Activated gamma-delta T cell treated with Interleukin-2 at 50 U/mL for 16 hours (primary cell): ENCODE results near the gene URI1.
"Not testable (repeated sequence)": the region's sequence is repeated elsewhere in the genome, so short reads cannot be mapped to it uniquely, and the experiment has no call there.

Experiments
- DNase-seq: peaks from one replicate; pipeline ENCODE4 v3.0.0-alpha.2; 2020

The URI1 gene

GRCh38 chr19:30028118-30028991 is 86.3 kb downstream of the URI1 start:
- DNase-seq: no peak

DNA sequence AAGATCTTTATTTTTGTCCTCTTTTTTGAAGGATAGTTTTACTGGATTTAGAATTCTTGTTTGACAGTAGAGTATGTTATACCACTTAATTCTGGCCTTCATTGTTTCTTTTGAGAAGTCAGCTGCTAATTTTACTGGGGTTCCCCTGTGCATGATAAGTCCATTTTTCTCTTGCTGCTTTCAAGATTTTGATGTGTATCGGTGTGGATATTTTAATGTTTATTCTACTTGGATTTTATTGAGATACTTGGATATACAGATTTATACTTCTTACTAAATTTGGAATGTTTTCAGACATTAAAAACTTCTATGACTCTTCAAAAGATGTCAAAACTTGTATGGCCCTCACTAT is 86.9 kb downstream of the URI1 start:
- DNase-seq: no peak

- DNase-seq: no peak
Measured at GRCh38 chr19:30029721-30030510, 87.9 kb downstream of the URI1 start.

DNA sequence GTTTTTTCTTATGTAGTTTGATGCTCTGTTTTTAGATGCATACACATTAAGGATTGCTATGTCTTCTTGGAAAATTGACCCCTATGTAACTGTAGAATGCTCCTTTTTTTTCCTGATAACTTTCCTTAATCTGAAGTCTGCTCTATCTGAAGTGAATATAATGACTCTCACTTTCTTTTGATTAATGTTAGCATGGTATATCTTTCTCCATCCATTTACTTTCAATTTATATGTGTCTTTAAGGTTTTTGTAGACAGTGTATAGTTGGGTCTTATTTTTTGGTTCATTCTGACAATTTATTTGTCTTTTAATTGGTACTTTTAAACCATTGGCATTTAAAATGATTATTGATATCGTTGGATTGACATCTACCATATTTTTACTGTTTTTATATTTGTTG is 92.3 kb downstream of the URI1 start:
- no peak for DNase-seq

DNA sequence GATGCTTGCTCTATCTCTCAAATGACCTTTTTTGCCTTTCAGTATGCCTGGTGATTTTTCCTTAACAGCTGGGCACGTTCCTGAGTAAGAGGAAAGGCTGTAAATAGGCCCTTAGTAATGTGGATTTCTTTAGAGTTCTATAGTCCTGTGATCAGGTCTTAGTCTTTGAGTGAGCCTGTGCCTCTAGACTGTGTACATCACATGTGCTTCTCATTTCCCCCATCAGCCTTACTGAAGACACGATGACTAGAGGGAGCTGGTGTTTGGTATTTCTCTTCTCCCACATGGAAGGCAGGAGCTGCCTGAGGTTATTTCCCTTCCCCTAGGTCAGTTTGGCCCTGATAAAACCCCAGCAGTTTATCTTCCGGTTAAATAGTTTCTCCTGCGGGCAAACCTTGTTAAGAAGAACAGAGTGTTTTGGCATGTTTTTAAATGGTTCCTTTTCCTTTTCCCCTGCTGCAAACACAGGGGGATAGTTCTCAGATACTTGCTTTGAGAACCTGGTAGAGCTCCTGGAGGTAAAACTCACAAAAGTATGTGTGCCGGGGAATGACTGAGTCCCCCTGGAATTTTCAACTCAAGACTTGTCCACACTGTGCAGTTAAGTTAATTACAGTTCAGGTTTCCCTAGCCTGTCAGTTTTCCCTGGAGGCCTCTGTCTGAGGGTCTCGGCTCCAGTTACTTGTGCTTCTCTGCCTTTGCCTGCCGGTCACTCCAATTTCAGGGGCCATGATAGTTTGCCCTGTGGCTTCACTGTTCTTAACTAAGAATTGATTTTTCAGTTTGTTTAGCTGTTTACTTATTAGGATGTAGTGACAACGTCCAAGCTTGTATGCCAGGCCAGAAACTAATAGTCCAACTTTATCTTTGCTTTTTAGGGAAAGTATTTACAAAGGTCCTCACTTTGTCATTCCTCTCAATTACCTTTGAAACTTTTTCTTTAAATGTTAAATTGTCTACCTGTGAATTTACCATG is 94.4 kb downstream of the URI1 start:
- DNase-seq: no peak

DNA sequence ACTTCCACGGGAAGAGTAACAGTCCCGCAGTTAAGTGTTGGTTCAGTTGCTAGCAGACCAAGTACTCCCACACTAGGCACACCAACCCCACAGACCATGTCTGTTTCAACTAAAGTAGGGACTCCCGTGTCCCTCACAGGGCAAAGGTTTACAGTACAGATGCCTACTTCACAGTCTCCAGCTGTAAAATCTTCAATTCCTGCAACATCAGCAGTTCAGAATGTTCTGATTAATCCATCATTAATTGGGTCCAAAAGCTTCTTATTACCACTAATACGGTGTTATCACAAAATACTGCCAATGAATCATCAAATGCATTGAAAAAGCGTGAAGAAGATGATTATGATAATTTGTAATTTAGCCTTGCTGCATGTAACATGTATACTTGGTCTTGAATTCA is 95.8 kb downstream of the URI1 start:
- DNase-seq: no peak

GRCh38 chr19:30041931-30042330 is 99.9 kb downstream of the URI1 start:
- DNase-seq: not testable (repeated sequence)

DNA sequence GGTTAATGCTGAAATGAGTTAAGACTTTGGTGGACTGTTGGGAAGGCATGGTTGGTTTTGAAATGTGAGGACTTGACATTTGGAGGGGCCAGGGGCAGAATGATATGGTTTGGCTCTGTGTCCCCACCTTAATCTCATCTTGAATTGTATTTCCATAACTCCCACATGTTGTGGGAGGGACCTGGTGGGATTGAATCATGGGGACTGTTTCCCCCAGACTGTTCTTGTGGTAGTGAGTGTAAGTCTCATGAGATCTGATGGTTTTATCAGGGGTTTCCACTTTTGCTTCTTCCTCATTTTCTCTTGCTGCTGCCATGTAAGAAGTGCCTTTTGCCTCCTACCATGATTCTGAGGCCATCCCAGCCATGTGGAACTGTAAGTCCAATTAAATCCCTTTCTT is 101.0 kb downstream of the URI1 start:
- not testable (repeated sequence) for DNase-seq

- no peak for DNase-seq
Measured at GRCh38 chr19:30044273-30045248, 102.5 kb downstream of the URI1 start.

DNA sequence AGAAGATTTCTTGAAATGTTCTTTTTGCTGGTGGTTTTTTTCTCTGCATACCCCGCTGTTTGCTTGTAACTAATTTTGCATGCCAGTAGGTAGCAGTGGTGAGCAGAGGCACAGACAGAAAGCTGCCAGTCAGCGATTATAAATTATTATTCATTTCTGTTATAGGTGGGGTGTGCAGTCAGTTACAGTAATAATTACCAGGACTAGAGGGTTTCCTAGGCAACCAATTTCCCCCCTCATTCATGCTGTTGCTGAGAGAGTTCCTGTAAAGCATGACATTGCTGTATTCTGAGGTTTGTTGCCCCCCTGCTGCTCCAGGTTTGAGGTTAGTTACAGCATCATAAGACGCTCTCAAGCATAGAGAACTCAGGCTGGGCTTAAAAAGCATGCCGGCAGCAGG is 104.5 kb downstream of the URI1 start:
- DNase-seq: no peak

DNA sequence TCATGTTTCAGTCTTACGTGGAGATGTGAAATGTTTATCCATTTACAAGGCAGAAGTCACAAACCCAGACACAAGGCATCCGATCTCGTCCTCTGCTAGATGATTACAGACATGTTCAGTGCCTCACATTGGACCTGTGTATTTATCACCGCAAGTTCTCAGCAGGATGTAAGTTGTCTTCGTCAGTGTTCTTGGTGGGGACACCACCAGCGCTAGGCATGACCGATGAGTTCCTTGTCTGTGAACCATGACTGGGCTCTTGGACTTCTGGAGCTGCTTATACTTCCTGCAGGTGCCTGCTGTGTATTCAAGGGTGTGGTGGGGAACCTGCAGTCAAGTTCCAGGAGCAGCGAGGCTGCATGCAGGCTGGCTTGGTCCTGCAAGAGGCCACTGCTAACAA is 105.4 kb downstream of the URI1 start:
- DNase-seq: no peak

GRCh38 chr19:30049226-30049625 is 107.2 kb downstream of the URI1 start:
- no peak for DNase-seq

GRCh38 chr19:30049846-30050667 is 108.0 kb downstream of the URI1 start:
- DNase-seq: no peak

GRCh38 chr19:30052122-30053075 is 110.4 kb downstream of the URI1 start:
- no peak for DNase-seq

DNA sequence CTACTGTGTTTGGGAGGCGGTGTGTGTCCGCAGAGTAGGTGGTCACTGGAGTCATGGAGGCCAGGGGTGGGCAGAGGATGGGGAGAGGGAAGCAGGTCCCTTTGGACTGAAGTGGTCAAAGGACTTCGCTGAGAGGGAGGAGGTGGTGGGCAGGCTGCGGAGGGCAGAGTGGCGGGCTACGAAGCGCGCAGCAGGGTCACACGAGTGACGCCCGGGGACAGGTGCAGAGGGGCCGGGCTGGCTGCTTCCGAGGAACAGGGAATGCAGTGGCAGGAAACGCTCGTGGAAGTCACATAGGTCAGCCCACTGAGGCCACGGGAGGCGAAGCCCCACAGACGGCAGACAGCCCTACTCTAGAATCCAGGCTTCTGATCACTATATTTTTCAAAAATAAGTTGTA is 111.5 kb downstream of the URI1 start:
- no peak for DNase-seq

DNA sequence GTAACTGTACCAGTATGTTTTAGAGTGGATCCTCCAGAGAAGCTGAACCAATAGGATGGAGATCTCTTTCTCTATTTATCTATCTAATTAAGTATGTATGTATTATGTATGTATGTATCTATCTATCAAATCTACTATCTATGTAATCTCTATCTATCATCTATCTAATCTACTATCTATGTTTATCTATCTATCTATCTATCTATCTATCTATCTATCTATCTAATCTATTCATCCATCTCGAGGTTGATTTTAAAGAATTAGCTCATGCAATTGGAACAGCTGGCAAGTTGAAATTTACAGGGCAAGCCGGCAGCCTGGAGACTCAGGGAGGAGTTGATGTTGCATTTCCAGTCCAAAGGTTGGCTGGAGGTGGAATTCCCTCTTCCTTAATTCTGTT is 112.2 kb downstream of the URI1 start:
- no peak for DNase-seq

DNA sequence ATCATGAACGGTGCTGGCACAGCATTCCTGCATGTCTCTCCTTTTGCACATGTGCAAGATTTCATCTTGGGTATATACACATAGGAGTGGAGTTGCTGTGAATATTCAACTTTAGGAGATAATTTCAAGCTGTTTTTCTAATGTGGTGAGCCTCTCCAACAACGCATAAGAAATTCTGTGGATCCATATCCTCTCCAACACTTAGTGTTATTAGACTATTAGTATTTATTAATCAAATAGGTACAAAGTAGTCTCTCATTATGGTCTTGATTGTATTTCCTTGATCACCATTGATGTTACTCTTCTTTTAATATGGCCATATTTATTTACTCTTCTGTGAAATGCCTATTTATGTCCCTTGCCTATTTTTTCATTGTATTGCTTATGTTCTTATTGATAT is 114.5 kb downstream of the URI1 start:
- no peak for DNase-seq

GRCh38 chr19:30059741-30060457 is 117.9 kb downstream of the URI1 start:
- no peak for DNase-seq
